PFSK-1 (cell line): ENCODE results near the gene SLFN5.

ENCODE experiments used
- FOXP2 ChIP-seq: optimal IDR thresholded peaks from 2 replicates; pipeline ENCODE3; 2011; ENCODE audit warnings: borderline replicate concordance, control low read depth, inconsistent platforms; ENCODE audit not compliant: insufficient read depth; ENCODE audit errors: extremely low read length, extremely low read depth
- POLR2AphosphoS5 ChIP-seq: IDR thresholded peaks from 2 replicates; pipeline ENCODE4 v1.6.1; 2012; ENCODE audit warnings: low read depth, mild to moderate bottlenecking, control low read depth, low read length, moderate library complexity
- REST ChIP-seq, 2 experiments: IDR thresholded peaks; 2 replicates each; pipeline versions ENCODE4 v1.6.1 to v1.8.0; 2011 to 2012; ENCODE audit warnings: low read depth in 2 of 2, low read length in 2 of 2, control low read depth in 1 of 2, inconsistent platforms in 1 of 2, mild to moderate bottlenecking in 1 of 2, moderate library complexity in 1 of 2; ENCODE audit not compliant: insufficient read depth in 1 of 2
- SIN3A ChIP-seq: IDR thresholded peaks from 2 replicates; pipeline ENCODE4 v1.6.1; 2012; ENCODE audit warnings: mild to moderate bottlenecking, low read length, moderate library complexity, borderline replicate concordance; ENCODE audit not compliant: insufficient read depth
- TAF1 ChIP-seq: IDR thresholded peaks from 2 replicates; pipeline ENCODE4 v1.6.1; 2012; ENCODE audit warnings: low read length, control low read depth, borderline replicate concordance; ENCODE audit not compliant: insufficient read depth

The SLFN5 gene

GRCh38 chr17:35222452-35222851, 20.4 kb upstream of the SLFN5 start:
- TF ChIP-seq TAF1 (no peak), FOXP2 (no peak), SIN3A (no peak), POLR2AphosphoS5 (no peak), REST (IDR thresholded peaks at IDR 0.05; ENCODE audit: insufficient read depth in 1 of 2, low read depth in 2 of 2, low read length in 2 of 2) (no peak)

- no peak for TF ChIP-seq FOXP2
- TF ChIP-seq TAF1: no peak
- no peak for TF ChIP-seq POLR2AphosphoS5
- TF ChIP-seq REST (IDR thresholded peaks at IDR 0.05; ENCODE audit: insufficient read depth in 1 of 2, low read depth in 2 of 2, low read length in 2 of 2): no peak
- TF ChIP-seq SIN3A: no peak
Observed at GRCh38 chr17:35224436-35224835, 18.4 kb upstream of the SLFN5 start.

DNA sequence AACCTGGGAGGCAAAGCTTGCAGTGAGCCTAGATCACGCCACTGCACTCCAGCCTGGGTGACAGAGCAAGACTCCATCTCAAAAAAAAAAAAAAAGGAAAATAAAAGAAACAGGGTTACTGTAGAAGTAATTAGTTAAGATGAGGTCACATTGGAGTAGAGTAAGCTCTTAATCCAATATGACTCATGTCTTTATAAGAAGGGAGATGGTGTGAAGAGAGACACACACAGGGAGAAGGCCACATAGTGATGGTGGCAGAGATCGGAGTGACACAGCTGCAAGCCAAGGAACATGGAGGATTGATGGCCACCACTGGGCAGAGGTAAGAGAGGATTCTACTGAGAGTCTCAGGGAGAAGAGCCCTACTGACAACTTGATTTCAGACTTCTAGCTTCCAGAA, 15.3 kb upstream of the SLFN5 start:
- TF ChIP-seq POLR2AphosphoS5: no peak
- TF ChIP-seq SIN3A: no peak
- TF ChIP-seq FOXP2: no peak
- no peak for TF ChIP-seq REST (IDR thresholded peaks at IDR 0.05; ENCODE audit: insufficient read depth in 1 of 2, low read depth in 2 of 2, low read length in 2 of 2)
- TF ChIP-seq TAF1: no peak

- no peak for TF ChIP-seq TAF1
Observed at GRCh38 chr17:35229638-35230037, 13.2 kb upstream of the SLFN5 start.

- TF ChIP-seq POLR2AphosphoS5: no peak
- TF ChIP-seq TAF1: no peak
- no peak for TF ChIP-seq REST (IDR thresholded peaks at IDR 0.05; ENCODE audit: insufficient read depth in 1 of 2, low read depth in 2 of 2, low read length in 2 of 2)
- no peak for TF ChIP-seq SIN3A
- no peak for TF ChIP-seq FOXP2
Observed at GRCh38 chr17:35235289-35235688, 7.6 kb upstream of the SLFN5 start.
